ENCODE results near the gene SMG5.
A peak's percentile ranks its signal among the peaks of the same experiment; 100 is the strongest.

Gene SMG5

GRCh38 chr1:156213644-156213966 lies 69.0 kb downstream of the SMG5 start:
- peak overlapping the region; percentile 95 for H3K4me3 ChIP-seq (ENCODE audit: low read depth, low read length)
- no peak for DNase-seq (ENCODE audit: low read depth, low spot score)
- in situ Hi-C loops (cut with HindIII; ENCODE audit: low sequenced_read_pairs) = no loop called here
- TF ChIP-seq CTCF (IDR thresholded peaks at IDR 0.05; ENCODE audit: low read depth, low read length) = no peak

DNA sequence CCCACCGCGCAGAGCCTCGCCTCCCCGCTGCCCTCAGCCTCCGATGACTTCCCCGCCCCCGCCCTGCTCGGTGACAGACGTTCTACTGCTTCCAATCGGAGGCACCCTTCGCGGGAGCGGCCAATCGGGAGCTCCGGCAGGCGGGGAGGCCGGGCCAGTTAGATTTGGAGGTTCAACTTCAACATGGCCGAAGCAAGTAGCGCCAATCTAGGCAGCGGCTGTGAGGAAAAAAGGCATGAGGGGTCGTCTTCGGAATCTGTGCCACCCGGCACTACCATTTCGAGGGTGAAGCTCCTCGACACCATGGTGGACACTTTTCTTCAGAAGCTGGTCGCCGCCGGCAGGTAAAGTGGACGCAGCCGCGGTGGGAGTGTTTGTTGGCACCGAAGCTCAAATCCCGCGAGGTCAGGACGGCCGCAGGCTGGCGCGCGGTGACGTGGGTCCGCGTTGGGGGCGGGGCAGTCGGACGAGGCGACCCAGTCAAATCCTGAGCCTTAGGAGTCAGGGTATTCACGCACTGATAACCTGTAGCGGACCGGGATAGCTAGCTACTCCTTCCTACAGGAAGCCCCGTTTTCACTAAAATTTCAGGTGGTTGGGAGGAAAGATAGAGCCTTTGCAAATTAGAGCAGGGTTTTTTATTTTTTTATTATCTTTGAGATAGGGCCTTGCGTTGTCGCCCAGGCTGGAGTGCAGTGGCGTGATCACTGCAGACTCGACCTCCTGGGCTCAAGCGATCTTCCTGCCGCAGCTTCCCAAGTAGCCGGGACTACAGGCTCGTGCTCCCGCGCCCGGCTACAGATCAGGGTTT lies 69.6 kb downstream of the SMG5 start, which contains the start of gene PMF1:
Gene PMF1 (plus strand): TSS at position 175 of the 811 bp plus-strand sequence. CDS start 9 bp downstream, at position 184.
- peak within 1 kb of the TSS; percentile 95 for H3K4me3 ChIP-seq (ENCODE audit: low read depth, low read length)
- peak; percentile 98 for DNase-seq (ENCODE audit: low read depth, low spot score)
- TF ChIP-seq CTCF (IDR thresholded peaks at IDR 0.05; ENCODE audit: low read depth, low read length) = no peak
- in situ Hi-C loops (cut with HindIII; ENCODE audit: low sequenced_read_pairs) = no loop called here

GRCh38 chr1:156212130-156212529 lies 70.5 kb downstream of the SMG5 start:
- peak overlapping the region; percentile 95 for H3K4me3 ChIP-seq (ENCODE audit: low read depth, low read length)
- no peak for TF ChIP-seq CTCF (IDR thresholded peaks at IDR 0.05; ENCODE audit: low read depth, low read length)
- in situ Hi-C loops (cut with HindIII; ENCODE audit: low sequenced_read_pairs) = no loop called here
- DNase-seq (ENCODE audit: low read depth, low spot score) = no peak

- no peak for DNase-seq (ENCODE audit: low read depth, low spot score)
- no peak for TF ChIP-seq CTCF (IDR thresholded peaks at IDR 0.05; ENCODE audit: low read depth, low read length)
- in situ Hi-C loops (cut with HindIII; ENCODE audit: low sequenced_read_pairs) = no loop called here
- no peak overlapping the region for H3K4me3 ChIP-seq (ENCODE audit: low read depth, low read length)
Measured at GRCh38 chr1:156211243-156211642, 71.4 kb downstream of the SMG5 start.

GRCh38 chr1:156204686-156205085 lies 77.9 kb downstream of the SMG5 start:
- no peak for DNase-seq (ENCODE audit: low read depth, low spot score)
- no peak for TF ChIP-seq CTCF (IDR thresholded peaks at IDR 0.05; ENCODE audit: low read depth, low read length)
- in situ Hi-C loops (cut with HindIII; ENCODE audit: low sequenced_read_pairs) = no loop called here
- H3K4me3 ChIP-seq (ENCODE audit: low read depth, low read length) = no peak overlapping the region

- no peak for TF ChIP-seq CTCF (IDR thresholded peaks at IDR 0.05; ENCODE audit: low read depth, low read length)
- in situ Hi-C loops (cut with HindIII; ENCODE audit: low sequenced_read_pairs) = no loop called here
- DNase-seq (ENCODE audit: low read depth, low spot score) = no peak
- no peak overlapping the region for H3K4me3 ChIP-seq (ENCODE audit: low read depth, low read length)
Measured at GRCh38 chr1:156203331-156203730, 79.3 kb downstream of the SMG5 start.
